ENCODE results near the gene KRT14.

Gene KRT14

DNA sequence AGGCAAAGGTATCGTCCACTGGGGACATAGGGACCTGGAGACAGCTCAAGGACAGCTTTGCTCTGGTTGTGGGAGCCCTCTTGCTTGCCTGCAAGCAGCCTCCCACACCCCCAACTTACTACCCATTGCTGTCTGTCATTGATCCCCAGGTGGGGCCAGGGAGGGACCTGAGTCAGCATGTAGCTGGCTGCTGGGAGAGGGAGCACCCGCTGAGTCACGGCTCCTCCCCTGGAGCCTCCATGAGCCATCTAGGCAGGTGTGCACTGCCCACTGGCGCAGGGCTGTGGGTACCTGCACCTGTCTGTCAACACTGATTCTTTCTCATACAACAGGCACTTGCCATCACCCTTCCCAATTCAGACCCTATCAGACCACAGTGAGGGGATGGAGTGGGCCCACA lies 10.0 kb downstream of the KRT14 start:
- peak; percentile 75 for DNase-seq

DNA sequence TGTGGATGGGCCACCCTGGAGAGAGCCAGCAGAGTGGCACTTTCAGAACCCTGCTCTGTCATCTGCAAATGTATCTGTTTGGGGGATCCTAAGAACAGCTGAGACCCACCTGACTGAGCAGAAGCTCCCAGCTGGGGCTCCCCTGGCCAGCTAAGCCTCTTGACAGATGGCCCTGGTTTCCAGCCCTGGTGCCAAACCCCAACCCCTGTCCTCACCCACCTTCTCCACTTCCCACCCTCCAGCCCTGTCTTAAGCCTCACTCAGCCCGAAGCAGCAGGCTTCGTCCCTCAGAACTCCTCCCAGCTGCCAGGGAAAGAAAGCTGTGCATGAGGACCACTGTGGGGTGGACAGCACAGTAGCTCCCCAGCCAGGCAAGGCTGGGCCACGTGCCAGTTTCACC lies 11.4 kb downstream of the KRT14 start:
- peak; percentile 47 for DNase-seq

DNA sequence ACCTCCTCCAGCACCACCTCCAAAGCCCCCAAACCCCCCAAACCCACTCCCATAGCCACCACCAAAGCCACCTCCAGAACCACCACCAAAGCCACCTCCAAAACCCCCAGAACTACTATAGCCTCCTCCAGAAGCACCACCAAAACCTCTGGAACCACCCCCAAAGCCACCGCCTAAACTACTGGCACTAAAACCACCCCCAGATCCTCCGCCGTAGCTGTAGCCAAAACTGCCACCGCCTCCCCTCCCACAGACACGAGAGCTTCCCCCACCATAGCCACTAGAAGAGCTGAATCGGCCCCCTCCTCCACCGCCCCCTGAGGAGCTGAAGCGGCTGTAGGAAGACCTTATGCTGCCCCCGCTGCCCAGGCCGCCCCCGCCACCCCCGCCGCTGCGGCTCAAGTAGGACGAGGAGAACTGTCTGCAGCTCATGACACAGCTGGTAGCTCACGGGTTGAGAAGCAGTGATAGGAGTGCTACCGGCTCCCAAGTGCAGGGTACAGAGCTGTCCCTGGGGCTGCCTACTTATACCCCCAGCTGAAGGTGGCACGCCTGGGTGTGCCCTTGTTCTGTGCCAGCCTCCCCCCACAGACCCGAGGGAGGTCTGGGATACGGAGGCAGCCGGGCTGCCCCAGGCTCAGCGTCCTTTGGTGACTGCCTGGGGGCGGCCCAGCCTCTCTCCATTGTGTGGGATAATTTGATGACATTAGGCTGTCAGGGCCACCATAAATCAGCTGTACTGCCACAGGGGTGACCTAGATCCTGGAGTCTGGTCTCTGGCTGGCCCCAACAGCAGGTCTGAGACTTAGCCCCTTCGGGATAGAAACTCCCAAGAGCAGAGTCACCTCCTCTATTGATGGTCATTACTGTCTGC lies 14.9 kb downstream of the KRT14 start, which contains the start of gene KRT9:
Gene KRT9, minus strand, starts transcription at position 499 of the 874 bp plus-strand sequence. Its CDS starts 67 bp downstream, at position 432.
- DNase-seq, result peak; percentile 95

DNA sequence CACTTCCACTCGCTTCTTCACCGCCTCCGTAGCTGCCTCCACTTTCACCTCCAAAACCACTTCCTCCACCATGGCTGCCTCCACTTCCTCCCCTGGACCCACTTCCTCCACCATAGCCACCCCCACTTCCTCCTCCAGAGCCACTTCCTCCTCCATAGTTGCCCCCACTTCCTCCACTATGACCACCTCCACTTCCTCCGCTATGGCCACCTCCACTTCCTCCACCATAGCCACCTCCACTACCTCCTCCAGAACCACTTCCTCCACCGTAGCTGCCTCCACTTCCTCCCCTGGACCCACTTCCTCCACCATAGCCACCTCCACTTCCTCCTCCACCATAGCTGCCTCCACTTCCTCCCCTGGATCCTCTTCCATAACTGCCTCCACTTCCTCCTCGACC lies 19.4 kb downstream of the KRT14 start:
- no peak for DNase-seq

DNA sequence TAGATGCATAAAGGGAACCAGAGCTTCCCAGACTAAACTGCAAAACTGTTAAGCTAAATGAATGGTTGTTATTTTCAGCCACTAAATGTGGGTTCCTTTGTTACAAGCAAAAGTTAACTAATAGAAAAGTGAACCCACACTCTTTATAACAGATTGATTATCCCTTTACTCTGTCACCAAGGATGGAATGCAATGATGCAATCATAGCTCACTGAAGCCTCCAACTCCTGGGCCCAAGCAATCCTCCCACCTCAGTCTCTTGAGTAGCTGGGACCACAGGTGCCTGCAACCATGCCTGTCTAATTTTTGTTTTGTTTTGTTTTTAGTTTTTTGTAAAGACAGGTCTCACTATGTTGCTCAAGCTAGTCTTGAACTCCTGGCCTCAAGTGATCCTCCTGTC lies 21.4 kb downstream of the KRT14 start:
- no peak for DNase-seq

DNA sequence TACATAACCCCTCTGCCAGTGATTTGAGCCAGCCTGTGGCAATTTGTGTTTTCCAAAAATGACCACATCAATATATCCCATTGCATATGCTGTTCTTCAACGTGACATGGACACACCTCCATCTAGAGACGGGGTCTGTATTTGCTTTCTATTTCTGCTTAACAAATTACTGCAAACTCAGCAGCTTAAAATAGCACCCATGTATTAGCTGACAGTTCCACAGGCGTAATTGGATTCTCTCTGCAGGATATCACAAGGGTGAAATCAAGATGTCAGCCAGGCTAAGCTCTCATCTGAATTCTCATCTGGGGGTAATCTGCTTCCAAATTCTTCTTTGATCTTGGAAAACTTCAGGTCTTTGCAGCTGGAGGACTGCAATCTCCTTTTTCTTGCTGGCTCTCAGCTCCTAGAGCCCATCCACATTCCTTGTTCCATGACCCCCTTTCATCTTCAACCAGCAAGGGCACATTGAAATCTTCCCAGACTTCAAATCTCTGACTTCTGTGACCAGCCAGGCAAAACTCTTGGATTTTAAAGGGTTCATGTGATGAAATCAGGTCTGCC lies 23.0 kb downstream of the KRT14 start:
- peak; percentile 31 for DNase-seq

DNA sequence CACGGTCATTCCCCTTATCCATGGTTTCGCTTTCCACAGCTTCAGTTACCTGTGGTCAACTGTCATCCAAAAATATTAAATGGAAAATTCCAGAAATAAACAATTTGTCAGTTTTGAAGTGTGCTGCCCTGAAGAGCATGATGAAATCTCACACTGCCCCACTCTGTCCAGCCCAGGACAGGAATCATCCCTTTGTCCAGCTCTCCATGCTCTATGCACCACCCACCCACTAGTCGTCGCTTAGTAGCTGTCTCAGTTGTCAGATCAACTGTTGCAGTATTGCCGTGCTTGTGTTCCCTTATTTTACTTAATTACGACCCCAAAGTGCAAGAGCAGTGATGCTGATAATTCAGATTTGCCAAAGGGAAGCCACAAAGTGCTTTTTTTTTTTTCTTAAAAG lies 25.1 kb downstream of the KRT14 start:
- no peak for DNase-seq

DNA sequence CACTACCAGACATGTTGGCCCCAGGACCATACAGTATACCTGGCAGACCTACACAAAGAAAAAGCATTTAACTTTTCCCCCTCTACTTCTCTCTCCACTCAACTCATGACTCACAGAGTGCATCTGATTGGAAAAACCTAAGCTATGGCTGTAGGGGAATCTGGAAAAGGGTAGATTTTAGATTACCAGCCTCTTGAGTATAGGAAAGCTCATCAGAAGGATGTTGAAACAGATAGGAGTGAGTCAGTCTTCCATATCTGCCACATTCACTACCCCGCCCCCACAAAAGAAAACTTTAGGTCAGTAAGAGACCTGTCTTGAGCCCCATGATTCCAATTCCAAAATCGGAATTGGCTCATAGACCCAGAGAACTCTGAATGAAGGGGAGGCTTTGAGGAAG lies 27.1 kb downstream of the KRT14 start:
- DNase-seq, result no peak

DNA sequence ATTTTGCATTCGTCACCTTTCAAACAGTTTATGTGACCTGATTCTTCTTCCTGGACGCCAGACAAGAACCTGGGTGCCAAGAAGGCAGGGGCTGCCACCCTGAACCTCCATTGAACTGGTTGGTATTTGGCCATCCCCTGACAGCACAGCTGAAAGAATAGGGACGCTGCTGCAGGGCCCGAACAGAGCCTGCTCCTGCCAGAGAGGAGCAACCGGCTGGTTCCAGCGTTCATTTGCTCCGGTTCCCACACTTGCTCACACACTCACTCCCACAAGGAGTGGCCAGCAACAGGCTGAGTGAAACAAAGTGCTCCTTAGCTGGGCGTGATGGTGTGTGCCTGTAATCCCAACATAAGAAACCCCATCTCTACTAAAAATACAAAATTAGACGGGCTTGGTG lies 29.8 kb downstream of the KRT14 start:
- DNase-seq, result no peak

DNA sequence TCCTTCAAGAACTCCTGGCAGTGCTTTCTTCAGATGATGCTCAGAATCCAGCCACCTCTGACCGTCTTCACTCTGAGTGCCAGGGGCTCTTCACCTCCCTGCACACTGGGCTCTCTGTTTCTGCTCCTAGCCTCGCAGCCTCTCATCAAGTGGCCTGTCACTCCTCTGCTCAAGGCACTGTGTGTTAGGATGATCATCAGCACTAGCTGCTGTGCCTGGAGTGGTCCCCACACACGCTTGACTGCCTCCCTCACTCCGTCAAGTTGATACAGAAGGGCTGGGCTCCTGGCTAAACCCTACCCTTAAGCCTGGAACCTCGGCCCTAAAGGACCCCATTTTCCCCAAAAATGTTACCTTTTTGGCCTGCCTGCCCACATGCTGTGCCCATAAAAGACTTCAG lies 30.4 kb downstream of the KRT14 start:
- DNase-seq, result no peak

DNA sequence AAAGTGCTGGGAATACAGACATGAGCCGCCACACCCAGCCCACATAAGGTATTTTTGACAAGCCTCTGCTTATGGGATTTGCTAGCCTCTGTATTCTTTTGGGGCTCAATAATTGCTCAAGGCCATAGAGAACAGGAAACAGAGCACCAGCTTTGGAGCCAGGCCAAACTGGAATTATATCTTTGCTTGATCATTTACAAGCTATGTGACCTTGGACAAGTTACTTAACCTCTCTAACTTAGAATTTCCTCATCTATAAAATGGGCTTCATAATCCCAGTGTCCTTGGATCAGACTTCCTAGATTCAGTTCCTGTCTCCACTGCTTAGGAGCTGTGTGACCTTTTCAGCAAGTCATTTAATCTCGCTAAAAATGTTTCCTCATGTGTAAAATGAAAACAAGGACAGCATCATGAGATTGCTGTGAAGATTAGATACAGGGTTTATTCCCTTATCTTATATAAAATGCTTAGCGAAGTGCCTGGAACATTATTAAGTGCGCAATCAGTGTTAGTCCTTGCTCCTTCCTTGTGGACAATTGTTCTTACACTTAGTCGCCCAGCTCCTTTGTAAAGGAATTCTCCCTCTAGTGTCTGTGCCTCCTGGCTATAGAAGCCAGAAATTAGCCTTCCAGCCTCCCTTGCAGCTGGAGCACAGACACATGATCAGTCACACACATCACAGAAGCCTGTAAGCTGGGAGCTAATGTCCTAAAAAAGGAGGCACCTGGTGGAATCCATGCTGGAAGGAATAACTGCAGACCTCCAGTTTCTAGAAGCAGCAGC lies 31.4 kb downstream of the KRT14 start:
- DNase-seq, result peak; percentile 34

DNA sequence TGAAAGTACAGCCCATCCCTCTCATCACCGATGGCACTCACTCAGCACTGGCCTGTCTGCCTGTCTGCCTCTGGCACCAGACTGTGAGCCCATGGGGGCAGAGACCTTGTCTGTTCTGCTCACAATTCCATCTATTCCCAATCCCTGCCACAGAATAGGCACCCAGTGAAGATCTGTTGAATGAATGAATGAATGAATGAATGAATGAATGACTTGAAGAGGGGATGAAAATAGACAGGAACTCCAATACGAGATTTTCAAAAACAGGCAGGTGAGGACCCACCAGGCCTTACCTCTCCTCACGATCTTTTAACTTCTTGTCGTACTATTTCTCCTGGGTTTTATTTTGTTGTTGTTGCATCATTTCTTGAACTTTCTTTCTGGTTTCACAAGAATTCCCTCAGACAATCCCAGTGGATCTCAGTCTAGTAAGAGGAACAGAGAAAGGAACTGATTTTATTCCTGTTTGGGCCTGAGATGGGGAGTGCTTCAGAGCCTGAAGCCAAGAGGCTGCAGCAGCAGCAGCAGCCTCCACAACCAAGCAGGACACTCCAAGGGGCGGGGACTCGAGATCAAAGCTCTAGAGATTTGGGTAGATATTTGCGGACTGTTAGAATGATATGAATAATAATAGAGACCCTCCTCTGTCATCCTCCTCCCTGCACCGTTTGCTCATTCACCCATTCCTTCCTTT lies 32.6 kb downstream of the KRT14 start:
- no peak for DNase-seq

DNA sequence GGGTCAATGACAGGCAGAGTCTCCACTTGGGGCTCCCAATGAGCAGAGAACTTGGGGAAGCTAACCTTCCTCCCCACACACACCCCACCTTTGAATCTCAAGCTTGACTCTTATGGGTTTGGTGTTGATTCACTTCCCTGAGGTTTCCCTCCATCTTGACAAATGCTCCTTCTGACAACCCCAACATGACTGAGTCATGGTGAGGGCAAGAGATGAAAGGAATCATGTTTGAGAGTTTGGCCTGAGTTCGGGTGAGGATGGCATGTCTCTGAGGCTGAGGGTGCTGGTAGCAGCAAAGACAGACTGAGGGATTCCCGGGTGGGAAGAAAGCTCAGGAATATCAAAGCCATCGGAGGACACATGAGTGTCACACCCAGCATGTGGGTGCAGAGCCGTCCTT lies 33.5 kb downstream of the KRT14 start:
- no peak for DNase-seq

DNA sequence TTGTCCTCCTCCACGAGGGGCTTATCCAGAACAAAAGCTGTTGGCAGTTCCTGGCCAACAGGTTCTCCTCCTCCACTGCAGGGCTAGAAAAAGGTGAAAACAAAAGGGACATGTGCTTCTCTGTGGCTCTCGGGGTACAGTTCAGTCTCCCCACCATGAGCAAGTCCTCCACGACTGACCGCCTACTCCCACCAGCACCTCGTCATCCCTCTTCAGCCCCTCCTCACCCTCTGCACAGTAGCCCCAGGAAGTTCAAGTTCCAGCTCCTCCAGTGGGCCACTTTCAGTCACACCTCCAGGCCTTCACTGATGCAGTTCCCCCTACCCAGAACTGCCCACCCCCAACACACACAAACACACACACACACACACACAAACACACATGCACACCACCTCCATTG lies 34.2 kb downstream of the KRT14 start:
- DNase-seq, result no peak

DNA sequence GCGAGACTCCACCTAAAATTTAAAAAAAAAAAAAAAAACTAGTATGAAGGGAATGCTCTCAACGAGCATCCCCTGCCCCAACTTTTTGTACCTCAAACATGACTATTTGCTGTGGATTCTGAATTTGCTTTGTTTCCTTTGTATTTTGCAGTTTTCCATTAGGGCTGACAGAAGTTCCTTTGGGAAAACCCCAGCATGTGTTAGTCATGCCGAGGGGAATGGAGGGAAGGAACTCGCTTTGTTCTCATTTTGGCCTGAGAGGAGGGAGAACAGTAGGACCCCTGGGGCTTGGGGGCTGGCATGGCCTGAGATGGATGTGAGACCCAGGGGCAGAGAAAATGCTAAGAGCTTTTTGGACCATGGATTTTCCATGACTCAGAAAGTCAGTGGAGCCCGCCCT lies 35.3 kb downstream of the KRT14 start:
- DNase-seq, result no peak

DNA sequence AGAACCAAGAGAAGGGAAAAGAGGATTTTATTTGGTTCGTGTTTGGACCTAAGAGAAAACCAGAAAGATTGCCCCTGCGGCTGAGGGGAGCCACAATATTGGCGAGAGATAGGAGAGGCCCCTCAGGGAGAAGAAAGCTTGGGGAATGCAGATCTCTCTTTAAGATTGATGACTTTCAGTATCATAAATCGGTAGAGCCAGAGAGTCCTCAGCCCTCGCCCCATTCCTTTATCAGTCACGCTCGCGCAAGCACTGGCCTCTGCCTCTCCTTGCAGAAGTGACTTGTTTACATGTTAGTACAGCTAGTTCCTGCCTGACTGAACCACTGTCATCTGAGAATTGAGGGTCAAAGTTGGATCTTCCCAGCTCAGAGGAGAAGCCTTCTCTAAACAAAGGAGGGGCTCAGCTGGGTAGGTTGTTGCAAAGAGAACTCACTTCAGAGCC lies 37.1 kb downstream of the KRT14 start:
- no peak for DNase-seq

DNA sequence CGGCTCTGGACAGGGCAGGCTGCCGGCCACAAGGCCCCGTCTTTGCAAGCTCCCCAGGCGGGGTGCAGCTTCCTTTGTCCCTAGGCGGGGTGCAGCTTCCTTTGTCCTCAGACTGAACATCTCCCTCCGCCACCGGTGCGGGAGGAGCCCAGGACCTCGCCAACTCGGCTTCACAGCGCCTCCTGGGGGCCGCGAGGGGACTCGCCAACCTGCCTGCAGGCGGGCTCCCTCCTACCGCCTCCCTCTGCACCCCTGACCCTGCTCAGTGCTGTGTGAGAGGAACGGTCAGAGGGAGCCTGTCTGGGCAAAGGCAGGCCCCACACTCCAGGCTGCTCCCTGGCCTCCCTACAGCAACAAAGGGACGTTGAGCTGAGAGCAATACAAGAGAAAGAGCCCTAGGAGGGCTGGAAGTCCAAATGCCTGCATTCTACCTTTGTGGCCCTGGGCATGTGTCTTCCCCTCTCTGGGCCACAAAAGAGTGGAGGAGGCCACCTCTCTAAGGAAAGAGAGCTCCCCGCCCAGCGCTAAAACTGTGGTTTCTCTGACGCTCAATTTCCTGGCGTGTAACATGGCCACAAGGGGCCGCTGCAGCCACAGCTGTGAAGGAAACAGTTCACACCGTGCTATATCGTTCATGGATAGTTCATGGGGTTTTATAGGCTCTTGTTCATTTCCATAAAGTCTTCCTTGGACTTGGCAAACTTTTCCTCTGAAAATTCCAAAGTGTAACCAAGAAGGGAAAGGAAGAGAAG lies 37.7 kb downstream of the KRT14 start:
- peak; percentile 92 for DNase-seq

DNA sequence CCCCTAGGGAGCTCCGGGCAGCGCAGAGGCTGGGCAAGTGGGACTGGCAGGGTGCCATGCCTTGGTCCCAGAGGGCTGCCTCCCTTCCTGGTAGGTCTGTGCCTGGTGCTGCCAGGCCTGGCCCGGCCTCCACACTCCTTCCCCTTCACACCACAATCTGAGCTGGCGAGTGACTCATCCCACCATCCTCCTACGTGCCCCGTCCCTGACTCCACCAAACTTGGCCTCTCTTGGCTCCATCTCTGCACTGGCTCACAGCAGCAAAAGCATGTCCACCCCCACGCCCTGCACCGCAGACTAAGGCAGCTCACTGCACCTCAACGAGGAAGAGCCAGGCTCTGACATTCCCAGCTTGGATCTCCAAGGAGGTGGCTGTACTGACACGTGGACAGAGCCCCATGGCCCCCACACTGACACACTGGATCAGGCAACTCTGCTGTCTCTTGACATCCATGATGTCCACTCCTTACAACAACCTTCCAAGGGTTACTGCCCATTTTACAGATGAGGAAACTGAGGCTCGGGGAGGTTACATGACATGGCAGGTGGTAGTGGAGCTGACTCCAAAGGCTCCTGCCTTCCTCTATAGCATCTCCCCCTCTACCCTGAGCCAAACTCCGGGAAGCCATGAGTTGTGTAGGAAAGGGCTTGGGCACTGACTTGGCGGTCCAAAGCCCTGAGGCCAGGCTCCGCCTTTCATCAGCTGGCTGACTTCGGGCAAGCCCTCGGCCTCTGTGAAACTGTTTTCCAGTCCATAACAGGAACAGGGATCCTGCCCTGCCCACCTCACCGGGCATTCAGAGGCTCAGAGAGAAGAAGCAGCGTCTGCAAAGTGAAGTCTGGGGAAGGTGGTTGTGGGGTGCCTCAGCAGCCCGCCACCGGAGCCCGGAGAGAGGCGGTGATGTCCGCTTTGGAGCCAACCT lies 38.5 kb downstream of the KRT14 start:
- DNase-seq, result peak; percentile 82

DNA sequence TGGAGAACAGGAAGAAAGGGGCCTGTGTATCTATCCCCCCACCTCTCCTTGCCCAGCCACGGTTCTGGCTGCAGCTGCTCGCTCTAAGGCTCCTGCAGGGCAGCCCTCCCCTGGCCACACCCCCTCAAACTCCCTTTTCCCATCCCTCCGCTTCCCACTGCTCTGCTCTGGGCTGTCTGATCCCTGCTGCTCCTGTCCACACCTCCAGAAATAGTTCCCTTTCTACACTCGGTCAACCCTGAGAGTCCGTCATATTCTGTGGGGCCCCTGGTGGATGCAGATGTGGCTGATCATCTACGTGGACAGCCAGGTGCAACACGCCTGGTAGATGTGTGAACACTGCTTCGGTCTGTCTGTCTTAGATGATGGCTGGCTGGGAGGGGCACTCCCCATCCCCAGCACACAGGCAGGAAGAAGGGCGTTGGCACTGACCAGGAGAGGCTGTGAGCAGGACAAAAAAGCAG lies 39.3 kb downstream of the KRT14 start:
- peak; percentile 86 for DNase-seq

DNA sequence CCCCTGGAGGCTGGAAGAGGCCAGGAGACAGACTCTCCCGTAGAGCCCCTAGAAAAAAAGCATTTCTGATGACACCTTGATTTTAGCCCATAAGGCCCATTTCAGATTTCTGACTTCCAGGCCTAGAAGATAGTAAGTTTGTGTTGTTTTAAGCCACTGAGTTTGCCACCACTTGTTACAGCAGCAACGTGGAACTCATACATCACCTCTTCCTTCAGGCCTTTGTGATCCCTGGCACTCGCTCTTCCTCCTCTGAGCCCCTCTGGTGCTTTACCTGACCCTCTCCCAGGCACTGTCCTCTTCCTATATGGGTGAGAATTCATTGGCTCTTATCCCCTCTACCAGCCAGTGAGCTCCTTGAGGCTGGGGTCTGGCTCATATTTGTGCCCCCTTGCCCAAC lies 39.9 kb downstream of the KRT14 start:
- no peak for DNase-seq

DNA sequence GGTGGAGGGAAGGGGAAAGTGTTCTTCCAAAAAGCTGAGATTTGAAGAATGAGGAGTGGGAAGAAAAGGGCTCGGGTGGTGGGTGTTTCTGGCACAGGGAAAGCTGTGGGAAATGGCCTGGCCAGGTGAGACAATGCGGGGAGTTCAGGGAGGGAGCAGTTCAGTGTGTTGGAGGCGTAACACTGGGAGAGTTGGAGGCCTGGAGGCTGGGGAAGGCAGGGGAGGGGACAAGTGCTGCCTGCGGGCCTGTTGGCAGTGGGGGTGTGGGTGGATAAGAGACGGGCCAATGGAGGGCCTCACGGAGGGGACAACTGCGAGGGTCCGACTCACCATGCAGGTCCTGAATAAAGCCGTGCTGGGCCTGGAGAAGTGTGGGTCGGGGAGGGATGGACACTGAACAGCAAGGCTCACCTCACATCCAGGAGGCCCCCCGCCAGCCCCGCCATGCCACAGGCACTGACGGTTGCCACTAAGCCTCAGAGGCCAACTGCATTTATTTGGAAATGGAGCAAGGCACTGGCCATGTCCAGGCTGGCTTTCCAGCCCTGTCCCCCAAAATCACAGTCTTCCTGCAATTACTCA lies 40.8 kb downstream of the KRT14 start:
- DNase-seq, result no peak
